GM08714 (cell line): Measurements from ENCODE around the gene ZG16.
"Not testable (repeated sequence)": the region's sequence is repeated elsewhere in the genome, so short reads cannot be mapped to it uniquely, and the experiment has no call there.

Source experiments
- H3K4me3 ChIP-seq: fragments of 200-500 bp; sonication (Bioruptor generic); 2 replicates; pipeline ENCODE4 v1.5.1; 2014; ENCODE audit warnings: mild to moderate bottlenecking, low read length, inconsistent platforms
- ZNF274 ChIP-seq: IDR thresholded peaks from 2 replicates; pipeline ENCODE4 v1.6.1; 2012; ENCODE audit warnings: mild to moderate bottlenecking, low read depth, low read length

The ZG16 gene

GRCh38 chr16:29777576-29778350 is at the start of gene ZG16:
Gene ZG16, plus strand, starts transcription at chr16:29778256. Its CDS starts 1,011 bp downstream, at chr16:29779267.
- no peak for TF ChIP-seq ZNF274
- H3K4me3 ChIP-seq, result no peak within 1 kb of the TSS

GRCh38 chr16:29729116-29729521 is 48.9 kb upstream of the ZG16 start:
- no peak overlapping the region for H3K4me3 ChIP-seq
- TF ChIP-seq ZNF274, result no peak

- no peak overlapping the region for H3K4me3 ChIP-seq
- no peak for TF ChIP-seq ZNF274
Observed at GRCh38 chr16:29730649-29731048, 47.4 kb upstream of the ZG16 start.

- H3K4me3 ChIP-seq, result not testable (repeated sequence)
Observed at GRCh38 chr16:29731768-29732601, 46.1 kb upstream of the ZG16 start.

GRCh38 chr16:29734786-29735185 is 43.3 kb upstream of the ZG16 start:
- TF ChIP-seq ZNF274, result no peak
- H3K4me3 ChIP-seq, result no peak overlapping the region

GRCh38 chr16:29736112-29736511 is 41.9 kb upstream of the ZG16 start:
- no peak overlapping the region for H3K4me3 ChIP-seq
- no peak for TF ChIP-seq ZNF274

GRCh38 chr16:29736764-29737163 is 41.3 kb upstream of the ZG16 start:
- no peak for TF ChIP-seq ZNF274
- H3K4me3 ChIP-seq, result no peak overlapping the region

- no peak overlapping the region for H3K4me3 ChIP-seq
- no peak for TF ChIP-seq ZNF274
Observed at GRCh38 chr16:29737713-29738112, 40.3 kb upstream of the ZG16 start.

- no peak for TF ChIP-seq ZNF274
- no peak overlapping the region for H3K4me3 ChIP-seq
Observed at GRCh38 chr16:29738514-29738913, 39.5 kb upstream of the ZG16 start.

GRCh38 chr16:29739927-29740629 is 38.0 kb upstream of the ZG16 start:
- H3K4me3 ChIP-seq, result not testable (repeated sequence)

GRCh38 chr16:29740630-29741015 is 37.4 kb upstream of the ZG16 start:
- not testable (repeated sequence) for H3K4me3 ChIP-seq

GRCh38 chr16:29742683-29743275 is 35.3 kb upstream of the ZG16 start:
- no peak overlapping the region for H3K4me3 ChIP-seq
- no peak for TF ChIP-seq ZNF274

GRCh38 chr16:29743475-29743826 is 34.6 kb upstream of the ZG16 start:
- no peak overlapping the region for H3K4me3 ChIP-seq
- no peak for TF ChIP-seq ZNF274

GRCh38 chr16:29743827-29744531 is 34.1 kb upstream of the ZG16 start:
- no peak overlapping the region for H3K4me3 ChIP-seq
- TF ChIP-seq ZNF274, result no peak
